ENCODE data around the gene SCD. TPM values are rescaled to one million over a fixed set of nuclear protein-coding genes. Genes with fewer than 3 reads are reported as not detected.

Gene SCD
- total RNA-seq, 2 experiments from 2014 or later = 121 to 134 TPM

GRCh38 chr10:100359030-100359432 is 12.0 kb downstream of the SCD start:
- Mint-ChIP-seq H3K4me3 (no peak overlapping the region), H3K27me3 (no peaks in the 10 kb centered on the region), H3K9me3 (ENCODE audit: low read depth) (no peaks in the 10 kb centered on the region), H3K27ac (peak overlapping the region; percentile 16), H3K36me3 (peaks cover 85% of the 10 kb centered on the region), H3K4me1 (peaks cover 30% of the 10 kb centered on the region)
- no peak for DNase-seq
- CTCF ChIA-PET = interaction anchor here (1.2 kb wide), 1 partner anchor 12 kb away, joined by 3 read pairs; the partner anchor contains the start of gene SCD
- ATAC-seq = no peak

- no peak overlapping the region for H3K4me3 Mint-ChIP-seq
- no peak for ATAC-seq
- H3K27ac Mint-ChIP-seq = peak overlapping the region; percentile 16
- peaks cover 27% of the 10 kb centered on the region for H3K4me1 Mint-ChIP-seq
- no peaks in the 10 kb centered on the region for H3K9me3 Mint-ChIP-seq (ENCODE audit: low read depth)
- no peaks in the 10 kb centered on the region for H3K27me3 Mint-ChIP-seq
- DNase-seq = no peak
- CTCF ChIA-PET = interaction anchor here (1.2 kb wide), 1 partner anchor 13 kb away, joined by 3 read pairs; the partner anchor contains the start of gene SCD
- H3K36me3 Mint-ChIP-seq = peaks cover 84% of the 10 kb centered on the region
Measured at GRCh38 chr10:100359529-100360150, 12.6 kb downstream of the SCD start.

DNA sequence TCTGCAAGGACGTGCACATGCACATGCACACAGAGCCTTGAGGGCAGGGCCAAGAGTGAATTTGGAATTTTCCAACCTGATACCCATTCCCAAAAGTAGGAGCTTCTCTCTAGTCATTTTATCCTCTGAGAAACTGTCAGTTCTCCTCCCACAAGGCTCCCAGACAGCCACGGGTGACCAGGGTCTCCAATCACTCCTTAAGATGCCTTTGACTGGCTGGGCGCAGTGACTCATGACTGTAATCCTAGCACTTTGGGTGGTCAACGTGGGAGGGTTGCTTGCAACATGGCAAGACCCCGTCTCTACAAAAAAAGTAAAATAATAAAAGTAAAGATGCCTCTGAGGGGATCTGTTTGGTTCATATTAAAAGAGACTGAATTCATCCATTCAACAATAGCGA is 13.2 kb downstream of the SCD start:
- no peaks in the 10 kb centered on the region for H3K9me3 Mint-ChIP-seq (ENCODE audit: low read depth)
- peaks cover 27% of the 10 kb centered on the region for H3K4me1 Mint-ChIP-seq
- DNase-seq = no peak
- no peaks in the 10 kb centered on the region for H3K27me3 Mint-ChIP-seq
- CTCF ChIA-PET = interaction anchor here (1.2 kb wide), 1 partner anchor 13 kb away, joined by 3 read pairs; the partner anchor contains the start of gene SCD
- no peak overlapping the region for H3K4me3 Mint-ChIP-seq
- H3K36me3 Mint-ChIP-seq = peaks cover 80% of the 10 kb centered on the region
- H3K27ac Mint-ChIP-seq = no peak overlapping the region
- no peak for ATAC-seq

- CTCF ChIA-PET = interaction anchor here (0.9 kb wide), 1 partner anchor 71 kb away, joined by 3 read pairs; no protein-coding TSS in a partner anchor
- Mint-ChIP-seq H3K4me1 (peaks cover 24% of the 10 kb centered on the region), H3K9me3 (ENCODE audit: low read depth) (no peaks in the 10 kb centered on the region), H3K36me3 (peaks cover 60% of the 10 kb centered on the region), H3K27ac (no peak overlapping the region), H3K4me3 (no peak overlapping the region), H3K27me3 (no peaks in the 10 kb centered on the region)
- ATAC-seq (no peak), DNase-seq (no peak)
Measured at GRCh38 chr10:100362570-100363496, 15.8 kb downstream of the SCD start.

DNA sequence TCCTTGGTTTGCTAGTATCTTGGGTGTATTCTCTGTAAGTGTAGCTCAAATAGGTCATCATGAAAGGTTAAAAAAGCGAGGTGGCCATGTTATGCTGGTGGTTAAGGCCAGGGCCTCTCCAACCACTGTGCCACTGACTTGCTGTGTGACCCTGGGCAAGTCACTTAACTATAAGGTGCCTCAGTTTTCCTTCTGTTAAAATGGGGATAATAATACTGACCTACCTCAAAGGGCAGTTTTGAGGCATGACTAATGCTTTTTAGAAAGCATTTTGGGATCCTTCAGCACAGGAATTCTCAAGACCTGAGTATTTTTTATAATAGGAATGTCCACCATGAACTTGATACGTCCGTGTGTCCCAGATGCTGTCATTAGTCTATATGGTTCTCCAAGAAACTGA is 17.1 kb downstream of the SCD start:
- ATAC-seq = no peak
- no peaks in the 10 kb centered on the region for H3K9me3 Mint-ChIP-seq (ENCODE audit: low read depth)
- CTCF ChIA-PET = interaction anchor here (0.9 kb wide), 1 partner anchor 69 kb away, joined by 3 read pairs; no protein-coding TSS in a partner anchor
- peaks cover 54% of the 10 kb centered on the region for H3K36me3 Mint-ChIP-seq
- no peak overlapping the region for H3K4me3 Mint-ChIP-seq
- no peak overlapping the region for H3K27ac Mint-ChIP-seq
- H3K27me3 Mint-ChIP-seq = no peaks in the 10 kb centered on the region
- peaks cover 25% of the 10 kb centered on the region for H3K4me1 Mint-ChIP-seq
- no peak for DNase-seq

- Mint-ChIP-seq H3K27me3 (no peaks in the 10 kb centered on the region), H3K4me1 (peaks cover 27% of the 10 kb centered on the region), H3K27ac (no peak overlapping the region), H3K4me3 (no peak overlapping the region), H3K9me3 (ENCODE audit: low read depth) (no peaks in the 10 kb centered on the region), H3K36me3 (peaks cover 47% of the 10 kb centered on the region)
- CTCF ChIA-PET = interaction anchor here (1.1 kb wide), 1 partner anchor 144 kb away, joined by 3 read pairs; no protein-coding TSS in a partner anchor
- ATAC-seq (no peak), DNase-seq (no peak)
Measured at GRCh38 chr10:100364735-100365391, 17.8 kb downstream of the SCD start.

DNA sequence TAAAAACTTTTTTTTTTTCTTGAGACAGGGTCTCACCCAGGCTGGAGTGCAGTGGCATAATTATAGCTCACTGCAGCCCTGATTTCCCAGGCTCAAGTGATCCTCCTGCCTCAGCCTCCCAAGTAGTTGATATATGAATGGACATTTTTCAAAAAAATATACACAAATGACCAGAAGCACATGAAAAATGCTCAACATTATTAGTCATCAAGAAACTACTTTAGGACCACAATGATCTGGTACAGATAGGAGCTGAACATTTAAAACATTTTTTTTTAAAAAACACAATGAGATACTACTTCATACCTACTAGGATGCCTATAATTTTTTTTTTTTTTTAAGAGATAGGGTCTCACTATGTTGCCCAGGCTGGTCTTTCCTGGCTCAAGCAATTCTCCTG is 21.7 kb downstream of the SCD start:
- no peak for ATAC-seq
- H3K36me3 Mint-ChIP-seq = peaks cover 14% of the 10 kb centered on the region
- H3K9me3 Mint-ChIP-seq (ENCODE audit: low read depth) = no peaks in the 10 kb centered on the region
- no peak overlapping the region for H3K27ac Mint-ChIP-seq
- CTCF ChIA-PET = interaction anchor here (0.9 to 1.3 kb wide), 2 partner anchors 22 to 167 kb away, joined by 3 read pairs; partner anchors contain the start of genes HIF1AN and SCD
- no peak for DNase-seq
- peaks cover 41% of the 10 kb centered on the region for H3K4me1 Mint-ChIP-seq
- H3K27me3 Mint-ChIP-seq = no peaks in the 10 kb centered on the region
- no peak overlapping the region for H3K4me3 Mint-ChIP-seq

GRCh38 chr10:100370714-100371481 is 23.9 kb downstream of the SCD start:
- Mint-ChIP-seq H3K4me3 (peak overlapping the region; percentile 48), H3K9me3 (ENCODE audit: low read depth) (no peaks in the 10 kb centered on the region), H3K4me1 (peaks cover 40% of the 10 kb centered on the region), H3K27me3 (no peaks in the 10 kb centered on the region), H3K36me3 (peaks cover 4% of the 10 kb centered on the region), H3K27ac (peak overlapping the region; percentile 93)
- CTCF ChIA-PET = interaction anchor here (0.7 to 2.3 kb wide), 19 partner anchors 9 to 165 kb away, joined by 3 to 11 read pairs (median 4); partner anchors contain the start of genes BLOC1S2, HIF1AN and SCD
- peak; percentile 58 for ATAC-seq
- DNase-seq = peak; percentile 84

DNA sequence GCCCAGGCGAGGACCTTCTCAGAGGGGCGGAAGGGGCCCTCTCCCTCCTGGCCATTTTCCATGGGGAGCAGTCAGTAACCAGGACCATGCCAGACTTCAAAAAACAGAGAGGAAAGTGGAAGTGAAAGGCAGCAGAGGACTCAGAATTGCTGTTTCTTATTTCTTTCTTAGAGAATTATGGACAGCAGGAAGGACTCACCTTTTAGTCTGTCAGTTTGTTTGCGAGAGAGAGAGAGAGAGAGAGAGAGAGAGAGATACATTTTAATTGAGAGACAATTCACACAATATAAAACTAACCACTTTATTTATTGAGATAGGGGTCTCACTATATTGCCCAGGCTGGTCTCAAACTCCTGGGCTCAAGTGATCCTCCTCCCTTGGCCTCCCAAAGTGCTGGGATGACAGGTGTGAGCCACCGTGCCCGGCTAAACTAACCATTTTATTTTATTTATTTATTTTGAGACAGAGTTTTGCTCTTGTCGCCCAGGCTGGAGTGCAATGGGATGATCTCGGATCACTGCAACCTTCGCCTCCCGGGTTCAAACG is 24.5 kb downstream of the SCD start:
- Mint-ChIP-seq H3K27me3 (no peaks in the 10 kb centered on the region), H3K9me3 (ENCODE audit: low read depth) (no peaks in the 10 kb centered on the region), H3K27ac (peak overlapping the region; percentile 93), H3K36me3 (peaks cover 1% of the 10 kb centered on the region), H3K4me3 (peak overlapping the region; percentile 48), H3K4me1 (peaks cover 37% of the 10 kb centered on the region)
- no peak for ATAC-seq
- CTCF ChIA-PET = interaction anchor here (0.8 to 2.3 kb wide), 13 partner anchors 16 to 147 kb away, joined by 3 to 11 read pairs (median 5); partner anchors contain the start of genes BLOC1S2 and SCD
- DNase-seq = no peak

- H3K9me3 Mint-ChIP-seq (ENCODE audit: low read depth) = no peaks in the 10 kb centered on the region
Measured at GRCh38 chr10:100372415-100373297, 25.6 kb downstream of the SCD start.

More at GRCh38 chr10:100372415-100373297, 25.6 kb downstream of the SCD start:
- no peak overlapping the region for H3K4me3 Mint-ChIP-seq
- no peak for DNase-seq
- no peaks in the 10 kb centered on the region for H3K36me3 Mint-ChIP-seq
- H3K4me1 Mint-ChIP-seq = peaks cover 39% of the 10 kb centered on the region
- no peaks in the 10 kb centered on the region for H3K27me3 Mint-ChIP-seq
- H3K27ac Mint-ChIP-seq = no peak overlapping the region
- CTCF ChIA-PET = interaction anchor here (0.6 to 2.9 kb wide), 13 partner anchors 21 to 1590 kb away, joined by 3 to 10 read pairs (median 5); partner anchors contain the start of genes HIF1AN and SCD
- ATAC-seq = no peak
